IPS-18c (cell line): Measurements from ENCODE around the gene SLC24A1.

Experiments used
- H3K4me3 ChIP-seq: 2 replicates; pipeline ENCODE4 v1.7.0; 2013; ENCODE audit warnings: low read depth, mild to moderate bottlenecking, low read length, moderate library complexity; ENCODE audit not compliant: insufficient read depth
- H3K9me3 ChIP-seq: one replicate; pipeline ENCODE4 v1.6.1; 2013; ENCODE audit warnings: mild to moderate bottlenecking, low read length, moderate library complexity; ENCODE audit not compliant: control insufficient read depth, insufficient read depth

Gene SLC24A1

DNA sequence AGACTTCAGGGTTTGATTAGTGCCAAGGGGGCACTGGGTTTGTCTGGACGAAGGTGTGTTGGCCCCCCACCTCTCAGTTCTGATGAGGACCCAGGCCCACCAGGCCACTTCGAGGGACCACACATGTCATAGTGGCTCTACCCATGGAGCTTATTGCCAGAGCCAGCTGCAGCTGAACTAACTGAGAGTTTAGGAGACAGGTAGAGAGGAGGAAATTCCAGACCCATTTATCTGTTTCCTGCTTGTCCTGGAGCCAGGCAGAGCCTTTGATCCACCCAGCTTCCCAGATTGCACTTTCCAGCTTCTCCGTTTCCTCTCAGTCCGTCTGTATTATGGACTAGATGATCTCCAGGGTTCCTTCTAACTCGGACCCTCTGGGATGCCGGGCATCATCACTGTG is 20.9 kb downstream of the SLC24A1 start:
- Histone ChIP-seq H3K9me3 (no peaks in the 10 kb centered on the region), H3K4me3 (no peak overlapping the region)

DNA sequence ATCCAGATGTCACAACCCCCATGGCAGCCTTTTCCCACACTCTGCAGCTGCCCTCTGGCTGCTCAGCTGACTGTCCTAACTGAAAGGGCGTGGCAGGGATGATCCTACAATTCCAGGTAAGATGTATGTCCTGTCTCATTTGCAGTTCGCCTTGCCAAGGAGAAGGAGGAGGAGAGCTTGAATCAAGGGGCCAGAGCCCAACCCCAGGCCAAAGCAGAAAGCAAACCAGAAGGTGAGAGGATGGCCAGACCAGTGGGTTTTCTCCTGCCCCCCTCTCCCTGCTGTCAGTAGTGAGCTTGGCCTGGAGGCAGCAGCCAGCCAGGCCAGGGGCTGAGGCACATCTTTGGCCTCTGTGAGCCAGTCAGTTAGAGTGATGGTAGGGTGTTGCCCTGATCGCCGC is 22.5 kb downstream of the SLC24A1 start:
- no peak overlapping the region for H3K4me3 ChIP-seq
- H3K9me3 ChIP-seq: no peaks in the 10 kb centered on the region

DNA sequence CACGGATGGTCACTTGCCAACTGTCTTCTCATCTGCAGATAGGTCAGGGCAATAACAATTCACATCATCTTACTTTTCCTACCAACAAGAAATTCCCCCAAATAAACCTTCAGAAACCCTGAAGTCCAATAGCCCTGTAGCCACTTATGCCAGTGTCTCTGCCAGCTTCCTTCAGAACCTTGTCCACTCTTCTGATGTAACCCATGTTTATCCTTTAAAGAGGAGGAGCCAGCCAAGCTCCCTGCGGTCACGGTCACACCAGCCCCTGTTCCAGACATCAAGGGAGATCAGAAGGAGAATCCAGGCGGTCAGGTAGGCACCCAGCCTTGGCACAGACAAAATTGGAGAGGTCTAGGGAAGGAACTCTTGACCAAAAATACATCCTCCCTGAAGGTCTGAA is 23.7 kb downstream of the SLC24A1 start:
- Histone ChIP-seq H3K4me3 (no peak overlapping the region), H3K9me3 (no peaks in the 10 kb centered on the region)

DNA sequence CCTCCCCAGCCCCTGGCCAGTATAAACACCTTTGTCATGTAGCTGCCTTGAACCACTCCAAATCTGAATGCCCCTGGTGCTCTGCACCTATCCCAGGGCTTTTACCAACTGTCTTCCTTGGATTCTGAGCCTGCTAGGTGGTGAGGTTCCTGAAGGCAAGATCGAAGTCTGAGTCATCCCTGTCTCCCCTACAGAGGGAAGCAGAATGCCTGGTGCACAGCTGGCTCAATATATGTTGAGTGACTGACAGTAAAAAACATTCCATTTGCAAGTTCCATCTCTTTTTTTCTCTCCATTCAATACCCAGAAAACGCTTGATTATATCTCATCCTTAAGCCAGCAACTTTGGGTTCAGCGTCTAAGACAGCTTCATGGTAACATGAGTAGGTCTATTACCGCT is 24.7 kb downstream of the SLC24A1 start:
- no peaks in the 10 kb centered on the region for H3K9me3 ChIP-seq
- no peak overlapping the region for H3K4me3 ChIP-seq

DNA sequence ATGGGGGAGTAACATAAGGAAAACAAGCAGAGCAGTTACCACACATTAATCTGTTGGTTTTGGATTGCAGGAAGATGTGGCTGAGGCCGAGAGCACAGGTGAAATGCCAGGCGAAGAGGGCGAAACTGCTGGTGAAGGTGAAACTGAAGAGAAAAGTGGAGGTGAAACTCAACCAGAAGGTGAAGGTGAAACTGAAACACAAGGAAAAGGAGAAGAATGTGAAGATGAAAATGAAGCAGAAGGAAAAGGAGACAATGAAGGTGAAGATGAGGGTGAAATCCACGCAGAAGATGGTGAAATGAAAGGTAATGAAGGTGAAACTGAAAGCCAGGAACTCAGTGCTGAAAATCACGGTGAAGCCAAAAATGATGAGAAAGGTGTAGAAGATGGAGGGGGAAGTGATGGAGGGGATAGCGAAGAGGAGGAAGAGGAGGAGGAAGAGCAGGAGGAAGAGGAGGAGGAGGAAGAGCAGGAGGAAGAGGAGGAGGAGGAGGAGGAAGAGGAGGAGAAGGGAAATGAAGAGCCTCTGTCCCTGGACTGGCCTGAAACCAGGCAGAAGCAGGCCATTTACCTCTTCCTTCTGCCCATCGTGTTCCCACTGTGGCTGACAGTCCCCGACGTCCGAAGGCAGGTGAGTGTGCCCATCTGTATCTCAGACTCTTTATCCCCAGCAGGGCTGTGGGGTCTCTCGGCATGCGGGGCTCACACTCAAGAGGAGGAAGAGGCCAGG is 28.7 kb downstream of the SLC24A1 start:
- H3K4me3 ChIP-seq: no peak overlapping the region
- H3K9me3 ChIP-seq: no peaks in the 10 kb centered on the region

DNA sequence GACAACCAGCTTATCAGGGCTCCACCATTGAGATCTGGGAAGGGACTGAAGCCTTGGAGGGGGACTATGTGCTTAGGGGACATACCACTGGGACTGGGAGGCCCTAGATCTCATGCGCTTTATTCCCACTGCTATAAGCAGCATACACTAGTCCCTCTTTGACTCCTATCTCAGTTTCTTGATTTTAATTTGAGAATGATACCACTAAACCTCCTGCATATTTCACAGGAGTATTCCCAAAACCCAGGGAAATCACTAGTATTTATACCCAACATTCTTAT is 29.2 kb downstream of the SLC24A1 start:
- H3K4me3 ChIP-seq: no peak overlapping the region
- H3K9me3 ChIP-seq: no peaks in the 10 kb centered on the region

DNA sequence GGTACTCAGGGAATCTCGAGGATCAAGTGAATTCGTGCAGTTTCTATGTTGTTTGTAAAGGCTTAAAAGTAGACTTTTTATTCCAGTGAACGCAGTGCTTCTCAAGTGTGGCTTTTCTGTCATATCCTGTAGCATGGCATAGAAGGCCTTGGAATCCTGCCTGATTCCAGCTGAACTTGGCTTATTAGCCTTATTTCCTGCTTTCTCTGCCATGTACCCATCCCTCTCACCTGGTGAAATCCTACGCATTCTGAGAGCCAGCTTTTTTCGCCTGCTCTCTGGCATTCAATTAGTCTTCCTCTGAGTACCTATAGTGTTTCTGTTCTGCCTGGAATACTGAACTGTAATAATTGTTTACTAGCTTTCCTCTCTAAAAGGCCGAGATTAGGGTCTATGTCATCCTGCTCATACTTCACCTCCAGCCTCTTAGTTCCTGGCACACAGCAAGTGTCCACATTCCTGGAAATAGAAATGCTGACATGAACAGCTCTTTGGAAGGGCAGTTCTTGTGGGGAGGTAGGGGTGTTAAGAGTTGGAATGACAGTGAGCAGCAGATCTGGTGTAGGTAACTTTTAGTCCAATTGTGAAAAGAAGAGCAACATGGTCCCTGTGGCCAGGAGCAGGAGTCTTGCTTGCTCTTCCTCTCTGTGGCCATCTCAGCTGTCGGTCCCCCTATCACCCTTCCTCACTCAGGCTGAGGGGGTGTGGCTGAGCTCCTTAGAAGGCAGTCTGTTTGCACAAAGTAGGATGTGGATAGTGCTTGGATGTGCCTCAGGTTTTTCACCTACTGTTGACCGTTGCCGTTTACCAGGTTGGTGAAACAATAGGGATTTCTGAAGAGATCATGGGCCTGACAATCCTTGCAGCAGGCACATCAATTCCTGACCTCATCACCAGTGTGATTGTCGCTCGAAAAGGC is 30.4 kb downstream of the SLC24A1 start:
- no peaks in the 10 kb centered on the region for H3K9me3 ChIP-seq
- no peak overlapping the region for H3K4me3 ChIP-seq

DNA sequence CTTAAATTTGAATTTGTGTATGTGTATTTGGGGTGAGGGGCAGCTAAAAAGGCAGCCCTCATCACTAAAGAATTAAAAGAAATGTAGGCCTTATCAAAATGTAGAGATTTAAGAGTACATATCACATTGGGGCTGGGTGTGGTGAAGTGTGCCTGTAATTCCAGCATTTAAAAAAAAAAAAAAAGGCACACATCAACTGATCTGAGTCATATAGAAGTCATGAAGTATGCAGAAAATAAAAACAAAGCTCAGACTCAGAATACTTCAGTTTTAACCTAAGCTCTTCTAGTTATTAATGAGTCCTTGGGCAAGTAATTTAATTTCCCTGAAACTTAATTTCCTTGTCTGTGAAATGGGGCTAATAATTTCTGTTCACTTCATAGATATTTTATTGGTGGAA is 31.6 kb downstream of the SLC24A1 start:
- Histone ChIP-seq H3K4me3 (no peak overlapping the region), H3K9me3 (no peaks in the 10 kb centered on the region)

DNA sequence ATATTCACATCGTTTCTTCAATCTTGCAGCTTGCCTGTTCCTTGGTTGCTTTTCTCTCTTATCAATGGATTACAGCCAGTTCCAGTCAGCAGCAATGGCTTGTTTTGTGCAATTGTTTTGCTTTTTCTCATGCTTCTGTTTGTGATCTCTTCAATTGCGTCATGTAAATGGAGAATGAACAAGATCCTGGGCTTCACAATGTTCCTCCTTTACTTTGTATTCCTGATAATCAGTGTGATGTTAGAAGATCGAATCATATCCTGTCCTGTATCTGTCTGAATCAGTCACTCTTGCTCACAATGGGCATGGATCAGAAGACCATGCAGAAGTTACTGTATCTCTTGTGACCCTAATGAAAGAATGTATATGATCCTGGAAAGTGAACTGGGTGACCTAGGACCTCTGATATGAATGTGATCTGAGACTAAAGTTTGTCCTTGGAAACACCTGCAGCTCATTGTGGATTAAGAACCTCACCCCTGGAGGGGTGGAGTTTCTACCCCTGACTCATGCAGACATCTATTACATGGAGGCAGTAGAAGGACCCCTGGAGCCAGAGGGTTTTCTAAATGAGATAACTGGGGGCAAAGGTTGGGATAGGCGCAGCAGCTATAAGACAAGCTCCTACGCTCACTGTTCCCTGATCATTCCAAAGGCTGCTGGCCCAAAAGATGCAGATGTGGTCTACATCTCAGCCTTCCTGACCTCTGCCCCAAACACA is 32.2 kb downstream of the SLC24A1 start:
- H3K4me3 ChIP-seq: no peak overlapping the region
- H3K9me3 ChIP-seq: no peaks in the 10 kb centered on the region

DNA sequence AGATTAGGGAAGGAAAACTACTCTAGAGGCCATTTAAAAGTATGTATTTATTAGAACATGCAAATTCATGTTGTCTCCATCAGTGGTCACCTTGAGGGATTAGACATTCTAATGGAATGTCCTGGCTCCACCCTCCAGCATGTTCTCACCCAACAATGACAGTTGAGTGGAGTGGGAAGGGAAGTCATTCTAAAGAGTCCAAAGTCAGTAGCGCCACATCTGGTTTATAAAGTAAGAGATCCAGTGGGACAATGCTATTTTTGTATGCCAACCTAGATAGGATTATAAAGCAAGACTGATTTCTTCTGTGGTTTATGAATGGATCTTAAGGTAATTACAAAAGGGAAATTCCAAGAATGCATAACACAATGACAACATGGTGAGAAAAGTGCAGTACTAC is 33.3 kb downstream of the SLC24A1 start:
- no peak overlapping the region for H3K4me3 ChIP-seq
- H3K9me3 ChIP-seq: no peaks in the 10 kb centered on the region

DNA sequence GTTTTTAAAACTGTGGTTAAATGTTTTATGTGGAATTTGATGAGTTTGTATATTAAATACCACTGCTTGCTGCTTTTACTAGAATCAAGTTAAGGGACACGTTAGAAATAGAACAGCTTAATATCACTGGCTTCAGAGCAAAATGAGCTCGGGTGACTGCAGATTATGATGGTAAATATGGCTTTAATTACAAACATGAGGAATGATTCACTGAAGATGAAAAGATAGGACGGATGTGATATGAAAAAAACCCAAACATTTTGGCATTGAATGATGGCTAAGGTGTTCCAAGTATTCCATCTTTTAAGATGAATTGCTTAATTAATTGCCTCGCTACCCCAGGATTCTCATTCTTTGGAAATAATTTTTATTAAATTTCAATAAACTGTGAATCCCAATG is 33.7 kb downstream of the SLC24A1 start:
- Histone ChIP-seq H3K4me3 (no peak overlapping the region), H3K9me3 (no peaks in the 10 kb centered on the region)

DNA sequence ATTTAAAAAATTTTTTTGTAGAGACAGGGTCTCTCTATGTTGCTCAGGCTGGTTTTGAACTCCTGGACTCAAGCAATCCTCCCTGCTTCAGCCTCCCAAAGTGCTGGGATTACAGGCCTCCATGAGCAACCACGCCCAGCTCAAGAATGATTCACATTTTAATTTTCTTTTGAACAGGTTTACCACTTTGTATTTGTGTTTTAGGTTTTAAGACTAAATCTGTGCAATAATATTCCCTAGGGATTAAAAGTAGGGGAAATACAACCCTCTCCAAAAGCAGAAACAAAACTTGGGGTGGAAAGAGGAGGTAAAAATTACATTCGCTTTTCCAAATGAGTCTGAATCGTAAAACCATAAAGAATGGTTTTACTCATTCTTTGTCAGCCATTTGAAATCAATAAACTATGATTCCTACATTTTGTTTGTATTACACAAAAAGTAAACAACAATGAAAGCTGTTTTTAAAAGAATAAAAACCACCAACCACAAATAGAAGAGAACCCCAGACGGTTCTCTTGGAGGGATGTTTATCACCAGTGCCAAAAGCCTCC is 37.8 kb downstream of the SLC24A1 start:
- Histone ChIP-seq H3K9me3 (no peaks in the 10 kb centered on the region), H3K4me3 (no peak overlapping the region)

DNA sequence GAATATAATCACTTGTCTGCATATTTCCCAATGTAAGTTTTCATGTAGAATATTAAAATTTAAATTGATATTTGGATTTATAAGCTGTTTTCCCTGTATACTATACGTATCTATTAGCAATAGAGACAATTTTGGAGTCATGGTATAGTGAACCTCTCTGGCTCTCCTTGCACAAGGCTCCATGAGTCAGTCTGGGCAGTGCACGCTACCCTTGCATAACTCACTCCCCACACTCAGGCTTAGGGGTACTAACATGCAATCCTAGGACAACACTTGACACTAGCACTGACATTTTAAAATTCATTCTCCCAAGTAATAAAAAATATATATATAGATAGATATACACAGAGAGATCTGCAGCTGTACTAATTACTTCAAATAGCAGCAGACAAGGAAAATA is 39.2 kb downstream of the SLC24A1 start:
- Histone ChIP-seq H3K4me3 (no peak overlapping the region), H3K9me3 (no peaks in the 10 kb centered on the region)

DNA sequence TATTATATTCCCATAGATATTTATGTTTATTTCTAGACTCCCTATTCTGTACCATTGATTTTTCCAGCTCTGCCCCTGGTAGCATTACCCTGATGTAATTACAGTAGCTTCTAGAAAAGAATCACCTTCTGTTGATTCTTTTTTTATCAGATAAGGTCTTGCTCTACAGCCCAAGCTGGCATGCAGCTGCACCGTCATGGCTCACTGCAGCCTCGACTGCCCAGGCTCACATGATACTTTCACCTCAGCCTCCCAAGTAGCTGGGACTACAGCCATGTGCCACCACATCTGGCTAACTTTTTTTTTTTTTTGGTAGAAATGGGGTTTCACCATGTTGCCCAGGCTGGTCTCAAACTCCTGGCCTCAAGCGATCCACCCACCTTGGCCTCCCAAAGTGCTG is 41.8 kb downstream of the SLC24A1 start:
- no peaks in the 10 kb centered on the region for H3K9me3 ChIP-seq
- H3K4me3 ChIP-seq: no peak overlapping the region

DNA sequence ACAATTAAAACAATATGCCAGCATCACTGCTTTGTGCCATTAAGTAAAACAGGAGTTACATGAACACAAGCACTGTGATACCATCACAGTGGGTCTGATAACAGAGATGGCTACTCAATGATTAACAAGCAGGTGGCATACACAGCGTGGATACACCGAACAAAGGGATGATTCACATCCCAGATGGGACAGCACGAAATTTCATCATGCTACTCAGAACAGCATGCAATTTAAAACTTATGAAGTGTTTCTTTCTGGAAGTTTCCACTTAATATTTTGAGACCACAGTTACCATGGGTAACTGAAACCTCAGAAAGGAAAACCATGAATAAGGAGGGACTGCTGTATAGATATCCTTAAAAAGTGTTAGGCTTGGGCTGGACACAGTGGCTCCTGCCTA is 44.5 kb downstream of the SLC24A1 start:
- no peaks in the 10 kb centered on the region for H3K9me3 ChIP-seq
- no peak overlapping the region for H3K4me3 ChIP-seq

DNA sequence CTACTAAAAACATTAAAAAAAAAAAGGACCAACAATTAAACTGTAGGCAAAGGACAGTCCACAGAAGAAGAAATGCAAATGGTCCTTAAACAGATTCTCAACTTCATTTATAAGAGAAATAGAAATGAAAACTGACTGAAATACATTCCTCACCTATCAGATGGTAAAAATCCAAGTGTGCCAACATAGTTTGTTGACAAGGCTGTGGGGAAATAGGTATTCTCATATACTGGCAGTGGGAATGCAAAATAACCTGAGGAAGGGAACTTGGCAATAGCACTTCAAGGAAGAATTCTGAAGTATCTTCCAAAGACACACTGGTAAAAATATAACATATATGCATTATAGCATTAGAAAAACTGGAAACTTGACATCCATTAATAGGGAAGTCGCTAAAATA is 53.8 kb downstream of the SLC24A1 start:
- no peak overlapping the region for H3K4me3 ChIP-seq
- H3K9me3 ChIP-seq: no peaks in the 10 kb centered on the region

DNA sequence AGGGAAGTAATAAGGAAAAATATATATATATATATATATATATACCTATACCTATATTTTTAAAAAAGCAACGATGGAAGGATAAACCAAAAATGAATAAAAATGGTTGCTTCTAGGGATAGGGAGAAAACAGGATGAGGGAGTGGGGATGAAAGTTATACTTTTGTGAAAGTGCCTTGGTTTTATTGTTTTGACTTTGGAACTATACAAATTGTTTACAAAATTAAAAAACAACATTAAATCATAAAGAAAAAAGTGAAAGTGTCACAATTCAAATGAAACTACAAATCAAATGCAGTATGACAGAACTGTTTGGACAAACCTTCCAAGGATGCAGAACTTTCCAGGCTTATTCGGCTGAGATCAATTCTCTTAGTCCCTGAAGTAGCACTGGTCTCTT is 54.4 kb downstream of the SLC24A1 start:
- H3K9me3 ChIP-seq: no peaks in the 10 kb centered on the region
- H3K4me3 ChIP-seq: no peak overlapping the region

DNA sequence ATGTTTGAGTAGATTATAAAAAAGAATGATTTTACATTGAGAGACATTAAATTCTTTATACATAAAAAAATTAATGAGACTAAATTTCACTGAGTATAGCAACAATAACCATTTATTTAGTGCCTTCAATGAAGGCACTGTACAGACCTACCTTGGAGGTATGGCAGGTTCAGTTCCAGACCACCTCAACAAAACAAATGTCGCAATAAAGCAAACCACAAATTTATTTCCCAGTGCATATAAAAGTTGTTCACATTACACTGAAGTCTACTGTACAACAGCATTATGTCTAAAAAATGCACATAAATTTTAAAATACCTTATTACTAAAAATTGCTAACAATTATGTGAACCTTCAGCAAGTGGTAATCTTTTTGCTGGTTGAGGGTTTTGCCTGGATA is 58.8 kb downstream of the SLC24A1 start:
- Histone ChIP-seq H3K9me3 (no peaks in the 10 kb centered on the region), H3K4me3 (no peak overlapping the region)
